Measurements from ENCODE around the gene WIZ. TPM values are rescaled to one million over a fixed set of nuclear protein-coding genes. Genes with fewer than 3 reads are reported as not detected.

The WIZ gene
- polyA plus RNA-seq, 1 donor (not counting 4 experiments of a cell fraction or from before 2014, with no cell fraction given) = 5.1 TPM

GRCh38 chr19:15498910-15499309, 49.2 kb upstream of the WIZ start:
- no peaks in the 10 kb centered on the region for H3K79me2 ChIP-seq (ENCODE audit: control insufficient read depth, insufficient read depth, low read length)
- H3K9me1 ChIP-seq (ENCODE audit: control insufficient read depth, extremely low read depth, insufficient read depth, low read length) = no peaks in the 10 kb centered on the region
- H3K9ac ChIP-seq (ENCODE audit: control insufficient read depth, extremely low read depth, insufficient read depth, low read length) = no peak overlapping the region
- H3K9me3 ChIP-seq (ENCODE audit: control insufficient read depth, low read depth, low read length) = no peaks in the 10 kb centered on the region
- no peaks in the 10 kb centered on the region for H3K4me1 ChIP-seq (ENCODE audit: control insufficient read depth, extremely low read depth, insufficient read depth, low read length)
- H3K27ac ChIP-seq (ENCODE audit: control insufficient read depth, insufficient read depth, low read length) = no peak overlapping the region
- no peak overlapping the region for H3K4me3 ChIP-seq (ENCODE audit: control insufficient read depth in 2 of 3, extremely low read depth in 1 of 3, insufficient read depth in 2 of 3, low read depth in 1 of 3, low read length in 3 of 3)
- H4K20me1 ChIP-seq (ENCODE audit: control insufficient read depth, extremely low read depth, insufficient read depth, low read length) = no peaks in the 10 kb centered on the region
- H3K4me2 ChIP-seq (ENCODE audit: control insufficient read depth, extremely low read depth, insufficient read depth, low read depth, low read length) = no peak overlapping the region
- no peaks in the 10 kb centered on the region for H3K36me3 ChIP-seq (ENCODE audit: control insufficient read depth in 2 of 2, extremely low read depth in 1 of 2, insufficient read depth in 2 of 2, low read length in 2 of 2)
- TF ChIP-seq, protein P1, sequence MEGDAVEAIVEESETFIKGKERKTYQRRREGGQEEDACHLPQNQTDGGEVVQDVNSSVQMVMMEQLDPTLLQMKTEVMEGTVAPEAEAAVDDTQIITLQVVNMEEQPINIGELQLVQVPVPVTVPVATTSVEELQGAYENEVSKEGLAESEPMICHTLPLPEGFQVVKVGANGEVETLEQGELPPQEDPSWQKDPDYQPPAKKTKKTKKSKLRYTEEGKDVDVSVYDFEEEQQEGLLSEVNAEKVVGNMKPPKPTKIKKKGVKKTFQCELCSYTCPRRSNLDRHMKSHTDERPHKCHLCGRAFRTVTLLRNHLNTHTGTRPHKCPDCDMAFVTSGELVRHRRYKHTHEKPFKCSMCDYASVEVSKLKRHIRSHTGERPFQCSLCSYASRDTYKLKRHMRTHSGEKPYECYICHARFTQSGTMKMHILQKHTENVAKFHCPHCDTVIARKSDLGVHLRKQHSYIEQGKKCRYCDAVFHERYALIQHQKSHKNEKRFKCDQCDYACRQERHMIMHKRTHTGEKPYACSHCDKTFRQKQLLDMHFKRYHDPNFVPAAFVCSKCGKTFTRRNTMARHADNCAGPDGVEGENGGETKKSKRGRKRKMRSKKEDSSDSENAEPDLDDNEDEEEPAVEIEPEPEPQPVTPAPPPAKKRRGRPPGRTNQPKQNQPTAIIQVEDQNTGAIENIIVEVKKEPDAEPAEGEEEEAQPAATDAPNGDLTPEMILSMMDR (optimal IDR thresholded peaks at IDR 0.05 in 1 of 3, IDR thresholded peaks at IDR 0.05 in 1 of 3, conservative IDR thresholded peaks at IDR 0.05 in 1 of 3; ENCODE audit: extremely low read depth in 1 of 3, insufficient read depth in 2 of 3, low read length in 3 of 3) = no peak
- TF ChIP-seq EZH2 (IDR thresholded peaks at IDR 0.05; ENCODE audit: low read length) = no peak
- no peak for DNase-seq (ENCODE audit: low read depth, low spot score)
- dilution Hi-C loops (cut with MboI; ENCODE audit: extremely low pct_ligation_motif_present, low sequenced_read_pairs) = no loop called here
- no peak for FAIRE-seq
- peaks cover 3% of the 10 kb centered on the region for H3K27me3 ChIP-seq (ENCODE audit: control insufficient read depth, extremely low read depth, insufficient read depth, low read length)
- no peak overlapping the region for H2AFZ ChIP-seq (ENCODE audit: control insufficient read depth, low read length)

DNA sequence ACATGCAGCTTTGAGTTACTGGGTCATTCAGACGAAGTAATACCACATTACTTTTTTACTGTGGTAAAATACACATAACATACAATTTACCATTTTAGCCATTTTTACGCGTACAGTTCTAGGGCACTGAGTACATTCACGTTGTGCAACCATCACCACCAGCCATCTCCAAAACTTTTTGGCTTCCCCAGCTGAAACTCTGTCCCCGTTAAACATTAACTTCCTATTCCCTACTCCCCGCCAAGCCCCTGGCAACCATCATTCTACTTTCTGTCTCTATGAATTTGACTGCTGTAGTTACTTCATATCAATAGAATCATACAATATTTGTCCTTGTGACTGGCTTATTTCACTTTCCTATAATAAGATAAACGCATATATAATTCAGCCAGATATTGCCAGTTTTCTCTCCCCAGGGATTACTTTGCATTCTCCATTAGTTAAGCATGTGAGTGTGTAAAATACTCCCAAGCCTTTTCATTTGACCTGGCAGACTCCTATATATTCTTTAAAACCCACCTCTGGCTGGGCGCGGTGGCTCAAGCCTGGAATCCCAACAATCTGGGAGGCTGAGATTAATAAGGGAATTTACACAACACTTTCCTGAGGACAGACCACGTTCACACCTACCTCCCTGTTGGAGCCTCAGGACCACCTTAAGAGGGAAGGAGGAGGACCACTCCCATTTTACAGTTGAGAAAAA, 48.6 kb upstream of the WIZ start:
- H3K4me3 ChIP-seq (ENCODE audit: control insufficient read depth in 2 of 3, extremely low read depth in 1 of 3, insufficient read depth in 2 of 3, low read depth in 1 of 3, low read length in 3 of 3) = no peak overlapping the region
- H3K79me2 ChIP-seq (ENCODE audit: control insufficient read depth, insufficient read depth, low read length) = no peaks in the 10 kb centered on the region
- H3K9me3 ChIP-seq (ENCODE audit: control insufficient read depth, low read depth, low read length) = no peaks in the 10 kb centered on the region
- no peaks in the 10 kb centered on the region for H3K4me1 ChIP-seq (ENCODE audit: control insufficient read depth, extremely low read depth, insufficient read depth, low read length)
- peaks cover 3% of the 10 kb centered on the region for H3K27me3 ChIP-seq (ENCODE audit: control insufficient read depth, extremely low read depth, insufficient read depth, low read length)
- H3K36me3 ChIP-seq (ENCODE audit: control insufficient read depth in 2 of 2, extremely low read depth in 1 of 2, insufficient read depth in 2 of 2, low read length in 2 of 2) = no peaks in the 10 kb centered on the region
- DNase-seq (ENCODE audit: low read depth, low spot score) (no peak), FAIRE-seq (no peak)
- TF ChIP-seq, protein P1 (optimal IDR thresholded peaks at IDR 0.05 in 1 of 3, IDR thresholded peaks at IDR 0.05 in 1 of 3, conservative IDR thresholded peaks at IDR 0.05 in 1 of 3; ENCODE audit: extremely low read depth in 1 of 3, insufficient read depth in 2 of 3, low read length in 3 of 3) = no peak
- TF ChIP-seq EZH2 (IDR thresholded peaks at IDR 0.05; ENCODE audit: low read length) = no peak
- no peaks in the 10 kb centered on the region for H3K9me1 ChIP-seq (ENCODE audit: control insufficient read depth, extremely low read depth, insufficient read depth, low read length)
- H3K4me2 ChIP-seq (ENCODE audit: control insufficient read depth, extremely low read depth, insufficient read depth, low read depth, low read length) = no peak overlapping the region
- H2AFZ ChIP-seq (ENCODE audit: control insufficient read depth, low read length) = no peak overlapping the region
- dilution Hi-C loops (cut with MboI; ENCODE audit: extremely low pct_ligation_motif_present, low sequenced_read_pairs) = no loop called here
- no peak overlapping the region for H3K9ac ChIP-seq (ENCODE audit: control insufficient read depth, extremely low read depth, insufficient read depth, low read length)
- no peak overlapping the region for H3K27ac ChIP-seq (ENCODE audit: control insufficient read depth, insufficient read depth, low read length)
- no peaks in the 10 kb centered on the region for H4K20me1 ChIP-seq (ENCODE audit: control insufficient read depth, extremely low read depth, insufficient read depth, low read length)
